Pulmonary artery endothelial cell (primary cell): ENCODE results near the gene DCAF4. TPM values are rescaled to one million over a fixed set of nuclear protein-coding genes. Genes with fewer than 3 reads are reported as not detected.

Experiments
- DNase-seq: peaks from one replicate; pipeline ENCODE4 v3.0.0-alpha.2; 2011; ENCODE audit warnings: low read depth, low spot score
- total RNA-seq: library from RNA; depleted of rRNA; stranded (reverse); fragments of >200 nt; gene quantifications from 2 replicates; pipeline ENCODE4 v1.2.3, GENCODE V29; 2014

DCAF4 gene, protein sequence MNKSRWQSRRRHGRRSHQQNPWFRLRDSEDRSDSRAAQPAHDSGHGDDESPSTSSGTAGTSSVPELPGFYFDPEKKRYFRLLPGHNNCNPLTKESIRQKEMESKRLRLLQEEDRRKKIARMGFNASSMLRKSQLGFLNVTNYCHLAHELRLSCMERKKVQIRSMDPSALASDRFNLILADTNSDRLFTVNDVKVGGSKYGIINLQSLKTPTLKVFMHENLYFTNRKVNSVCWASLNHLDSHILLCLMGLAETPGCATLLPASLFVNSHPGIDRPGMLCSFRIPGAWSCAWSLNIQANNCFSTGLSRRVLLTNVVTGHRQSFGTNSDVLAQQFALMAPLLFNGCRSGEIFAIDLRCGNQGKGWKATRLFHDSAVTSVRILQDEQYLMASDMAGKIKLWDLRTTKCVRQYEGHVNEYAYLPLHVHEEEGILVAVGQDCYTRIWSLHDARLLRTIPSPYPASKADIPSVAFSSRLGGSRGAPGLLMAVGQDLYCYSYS
- total RNA-seq = 10.4 and 12.8 TPM in 2 replicates

DNA sequence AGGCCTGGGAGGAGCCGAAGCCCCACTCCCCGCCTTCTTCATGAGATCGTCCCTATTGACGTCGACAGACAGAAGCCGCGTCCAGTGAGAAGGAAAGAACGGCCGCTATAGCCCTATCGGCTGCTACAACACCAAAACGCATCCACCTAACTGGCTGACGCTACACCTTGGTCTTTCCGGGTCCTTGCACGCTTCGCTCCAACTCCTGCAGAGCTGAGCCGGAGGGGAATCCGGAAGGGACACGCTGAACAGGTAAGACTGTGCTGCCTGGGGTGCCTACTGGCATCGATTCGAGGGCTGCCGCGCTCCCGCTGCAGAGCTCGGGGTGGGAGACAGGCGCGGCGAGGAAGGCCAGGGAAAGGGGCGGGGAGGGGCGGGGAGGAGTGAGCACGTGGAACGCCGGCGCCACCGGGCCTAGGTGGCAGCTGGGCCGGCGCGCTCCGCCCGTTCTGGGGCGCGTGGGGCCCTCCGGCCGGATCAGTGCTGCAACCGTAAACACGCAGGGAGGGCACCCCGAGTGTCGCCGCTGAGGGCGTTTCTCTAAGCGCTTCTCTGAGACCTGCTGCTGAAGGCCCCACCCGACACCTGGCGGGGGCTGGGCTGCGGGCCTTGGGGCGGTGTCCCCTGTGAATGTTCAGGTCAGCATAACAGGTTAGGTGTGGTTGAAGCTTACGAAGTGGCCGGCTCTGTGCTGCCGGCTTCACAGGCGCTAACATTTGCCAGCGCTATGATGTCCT lies at the start of gene DCAF4:
TSS of gene DCAF4 (plus strand) at position 173 of the 737 bp plus-strand sequence. CDS start 11,515 bp downstream, outside the sequence.
- peak; percentile 94 for DNase-seq

DNA sequence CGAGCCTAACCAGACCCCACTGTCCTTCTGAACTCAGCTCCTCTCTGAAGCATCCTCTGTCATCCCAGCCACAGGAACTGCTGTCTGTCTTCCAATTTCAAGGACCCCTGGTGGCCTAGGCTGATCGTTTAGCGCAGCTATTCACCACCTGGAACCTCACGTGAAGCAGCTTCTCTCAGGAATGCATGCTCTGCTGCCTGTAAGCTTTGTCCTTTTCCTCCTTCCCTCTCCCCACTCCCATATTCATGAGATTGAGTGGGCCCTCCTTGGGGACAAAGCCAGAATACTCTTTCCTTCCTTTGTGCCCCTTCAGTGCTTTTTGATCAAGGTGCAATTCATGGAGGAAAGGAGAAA lies 49.6 kb upstream of the DCAF4 start:
- no peak for DNase-seq

DNA sequence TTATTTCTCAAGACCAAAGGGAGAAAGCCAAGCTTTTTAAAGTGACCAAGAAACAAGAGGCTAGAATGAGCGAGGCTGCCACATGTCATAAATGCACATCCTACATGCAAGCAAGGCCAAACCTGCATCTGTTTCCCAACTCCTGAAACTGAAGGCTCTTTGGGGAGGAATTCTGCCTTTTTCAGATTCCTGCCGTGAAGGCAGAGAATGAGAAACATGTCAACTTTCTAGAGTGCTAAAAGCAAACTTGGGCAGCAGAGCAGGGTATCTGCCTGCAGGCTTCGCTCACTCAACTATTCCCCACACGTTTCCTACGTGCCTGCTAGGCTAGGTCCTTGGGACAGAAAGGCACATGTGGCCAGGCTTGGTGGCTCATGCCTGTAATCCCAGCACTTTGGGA lies 47.5 kb upstream of the DCAF4 start:
- DNase-seq = no peak

DNA sequence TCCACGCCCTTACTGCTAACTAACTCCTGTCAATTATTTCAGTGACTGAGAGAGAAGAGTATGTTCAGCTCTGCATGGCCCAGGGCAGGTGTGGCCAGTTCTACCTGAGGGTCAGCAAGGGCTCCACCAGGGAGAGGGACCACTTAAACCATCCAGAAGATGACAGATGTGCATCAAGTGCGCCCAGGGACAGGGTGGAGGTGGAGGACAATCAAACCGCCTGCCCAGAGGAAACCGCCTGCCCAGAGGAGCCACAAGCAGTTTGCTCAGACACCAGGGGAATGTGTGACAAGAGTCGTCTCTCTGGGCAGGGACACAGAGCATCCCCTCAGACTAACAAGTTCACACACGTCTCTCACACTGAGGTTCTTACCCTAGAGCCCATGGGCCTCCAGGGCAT lies 46.8 kb upstream of the DCAF4 start:
- DNase-seq = no peak

DNA sequence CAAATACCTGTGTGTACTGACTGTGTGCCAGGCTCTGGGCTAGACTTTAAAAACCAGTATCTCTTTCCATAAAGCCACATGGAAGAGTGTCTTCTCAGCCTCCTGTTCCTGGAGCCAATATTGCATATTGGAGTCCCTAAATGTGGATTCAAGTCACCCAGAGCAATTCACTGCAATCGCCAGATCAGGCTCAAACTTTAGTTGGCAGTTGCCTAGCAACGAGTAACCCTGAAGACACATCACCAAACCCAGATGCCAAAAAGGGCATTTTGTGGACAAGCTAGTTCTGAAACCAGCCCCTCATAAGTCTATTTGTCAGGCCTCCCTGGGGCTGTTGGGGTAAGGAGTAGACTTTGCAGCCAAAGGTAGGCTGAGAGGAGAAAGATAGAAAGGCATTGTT lies 46.1 kb upstream of the DCAF4 start:
- no peak for DNase-seq

DNA sequence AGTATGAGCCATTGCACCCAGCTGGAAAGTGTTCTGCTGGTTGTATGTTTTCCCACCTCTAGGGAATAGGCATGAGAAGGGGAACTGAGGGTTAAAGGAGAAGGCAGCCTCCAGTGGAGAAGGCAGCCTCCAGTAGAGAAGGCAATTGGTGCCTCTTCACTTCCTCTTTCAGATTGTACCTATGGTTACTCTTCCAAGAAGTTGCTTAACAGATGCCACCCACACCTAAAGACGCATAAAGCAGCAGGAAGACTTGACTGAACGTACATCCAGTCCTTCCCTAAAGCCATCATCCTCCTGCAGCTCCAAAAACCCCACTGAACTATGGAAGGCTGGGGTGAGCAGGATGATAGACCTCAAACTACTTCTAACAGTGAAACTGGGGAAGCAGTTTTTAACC lies 45.4 kb upstream of the DCAF4 start:
- no peak for DNase-seq

DNA sequence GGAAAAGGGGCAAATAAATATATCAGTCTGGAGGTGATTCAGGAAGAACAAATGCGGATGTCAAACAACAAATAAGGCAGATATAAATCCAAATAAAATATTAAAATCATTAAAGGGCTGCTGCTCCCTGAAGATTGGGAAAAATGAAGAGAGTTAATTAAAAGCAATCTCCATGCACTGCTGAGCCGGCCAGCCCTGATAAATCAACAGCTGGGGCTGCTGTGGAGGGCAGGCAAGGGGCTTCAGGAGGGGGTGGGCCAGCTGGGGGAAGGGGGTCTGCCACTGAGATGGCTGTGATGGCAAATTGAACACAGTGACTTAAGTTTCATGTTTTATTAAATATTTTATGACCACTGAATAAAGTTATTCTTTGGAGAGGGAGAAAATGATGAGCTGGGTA lies 44.7 kb upstream of the DCAF4 start:
- no peak for DNase-seq

DNA sequence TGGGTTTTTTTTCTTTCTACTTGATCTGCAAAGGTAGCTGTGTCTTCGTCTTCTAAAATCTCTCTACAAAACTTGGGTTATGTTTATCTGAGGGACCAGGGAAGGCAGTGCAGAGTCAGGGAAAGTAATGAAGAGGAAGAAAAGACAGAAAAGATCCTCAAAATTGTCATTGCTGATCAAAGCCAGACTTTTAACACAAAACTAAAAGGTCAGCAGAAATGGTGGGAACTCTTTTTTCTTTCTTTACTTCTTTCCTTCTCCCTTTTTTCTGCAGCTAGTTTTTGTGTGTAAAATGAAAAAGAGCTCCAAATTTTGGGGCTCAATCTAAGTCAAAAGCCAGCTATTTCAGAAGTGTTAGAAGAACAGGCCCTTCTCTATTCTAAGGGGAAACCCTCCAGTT lies 44.2 kb upstream of the DCAF4 start:
- DNase-seq = no peak

DNA sequence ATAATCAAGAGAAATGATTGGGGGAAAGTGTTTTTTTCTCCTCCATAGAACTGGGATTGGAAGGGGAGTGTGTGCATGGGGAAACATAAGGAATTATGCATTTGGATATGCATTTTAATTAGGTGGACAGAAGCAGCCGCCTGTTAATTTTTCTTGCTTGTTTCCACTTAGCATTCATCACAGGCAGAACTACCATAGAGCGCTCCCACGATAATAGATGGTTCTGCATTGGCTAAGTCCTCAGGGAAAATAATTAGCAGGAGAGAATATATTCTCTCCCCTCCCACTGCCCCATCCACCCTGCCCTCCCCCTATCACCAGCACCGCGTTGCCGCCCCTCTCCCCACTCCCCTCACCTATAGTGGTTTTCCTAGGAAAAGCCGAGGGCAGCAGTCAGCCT lies 43.8 kb upstream of the DCAF4 start:
- no peak for DNase-seq

DNA sequence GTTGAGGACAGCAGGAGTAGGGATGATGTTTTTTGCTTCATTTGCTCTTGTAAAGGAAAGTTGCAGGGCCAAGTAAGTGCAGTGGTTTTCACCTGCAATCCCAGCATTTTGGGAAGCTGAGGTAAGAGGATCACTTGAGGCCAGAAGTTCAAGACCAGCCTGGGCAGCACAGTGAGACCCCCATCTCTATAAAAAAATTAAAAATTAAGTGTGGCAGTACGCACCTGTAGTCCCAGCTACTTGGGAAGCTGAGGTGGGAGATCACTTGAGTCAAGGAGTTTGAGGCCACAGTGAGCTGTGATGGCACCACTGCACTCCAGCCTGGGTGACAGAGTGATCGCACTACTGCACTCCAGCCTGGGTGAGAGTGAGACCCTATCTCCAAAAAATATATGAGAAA lies 43.2 kb upstream of the DCAF4 start:
- DNase-seq = no peak

DNA sequence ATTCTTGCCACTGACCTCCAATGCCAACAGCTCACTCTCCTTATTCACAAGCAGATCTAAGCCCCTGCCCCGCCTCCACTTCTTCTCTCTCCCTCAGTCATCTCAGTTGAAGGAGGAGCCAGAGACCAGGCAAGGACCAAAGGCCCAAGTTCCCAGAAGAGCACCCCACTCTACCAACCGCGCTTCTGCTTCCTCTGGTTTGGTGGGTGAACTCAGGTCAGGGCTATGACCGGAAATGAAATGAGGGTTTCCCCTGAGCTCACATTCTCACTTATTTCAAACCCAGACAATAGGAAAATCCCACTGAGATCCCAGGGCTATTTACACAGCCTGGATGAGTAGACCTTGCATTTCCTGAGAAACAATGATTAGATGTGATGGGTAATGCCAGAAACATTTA lies 42.3 kb upstream of the DCAF4 start:
- peak; percentile 87 for DNase-seq

DNA sequence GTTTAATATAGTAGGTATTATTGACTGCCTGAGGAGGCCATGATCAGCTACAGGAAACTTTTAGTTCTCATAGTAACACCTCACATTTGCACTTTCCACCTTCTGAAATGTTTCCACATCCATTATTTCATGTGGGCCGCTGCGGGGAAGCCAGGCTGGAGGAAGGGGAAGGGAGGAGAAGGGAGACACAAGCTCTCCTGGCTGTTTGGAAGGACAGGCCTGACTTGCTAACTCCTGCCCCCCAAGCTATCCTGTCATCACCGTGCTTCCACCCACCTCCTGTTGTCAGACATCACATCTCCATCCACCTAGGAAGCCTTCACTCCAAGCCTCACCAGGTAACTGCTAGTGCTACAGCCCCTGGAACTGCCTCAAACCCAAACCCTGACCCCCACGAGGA lies 41.9 kb upstream of the DCAF4 start:
- DNase-seq = no peak

DNA sequence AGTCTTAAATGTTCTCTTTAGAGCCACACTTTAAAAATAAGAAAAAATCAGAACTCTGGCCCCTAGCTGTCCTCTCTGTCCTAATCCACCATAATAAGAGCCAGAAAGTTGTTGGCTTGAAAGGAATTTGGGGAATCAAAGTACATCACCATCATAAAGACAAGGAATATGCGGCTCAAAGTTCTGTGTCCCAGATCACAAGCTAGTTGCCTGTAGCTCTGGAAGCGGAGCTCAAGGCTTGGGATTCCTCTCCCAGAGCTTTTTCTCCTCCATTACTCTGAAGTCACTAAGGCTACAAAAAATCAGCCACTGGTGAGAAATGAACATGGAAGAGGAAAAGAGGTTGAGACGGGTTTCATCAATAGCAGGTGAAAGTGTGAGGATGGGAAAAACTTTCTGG lies 38.8 kb upstream of the DCAF4 start:
- DNase-seq = no peak

DNA sequence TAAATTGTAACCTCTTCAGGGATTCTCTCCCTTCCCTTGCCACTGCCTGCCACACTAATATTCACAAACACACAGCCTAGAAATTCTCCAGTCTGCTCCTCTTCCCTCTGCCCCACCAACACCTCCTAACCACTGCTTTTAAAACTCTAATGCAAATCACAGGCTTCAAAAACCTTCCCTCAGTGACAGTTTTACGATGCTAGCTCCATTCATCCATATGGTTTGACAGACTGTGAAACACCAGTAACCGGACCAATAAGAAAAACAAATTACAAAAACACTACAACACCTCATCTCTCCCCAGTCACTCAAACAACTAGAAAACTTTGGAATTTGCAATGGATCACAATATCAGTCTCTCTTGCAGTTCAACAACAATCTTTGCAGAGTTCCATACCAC lies 38.1 kb upstream of the DCAF4 start:
- no peak for DNase-seq

DNA sequence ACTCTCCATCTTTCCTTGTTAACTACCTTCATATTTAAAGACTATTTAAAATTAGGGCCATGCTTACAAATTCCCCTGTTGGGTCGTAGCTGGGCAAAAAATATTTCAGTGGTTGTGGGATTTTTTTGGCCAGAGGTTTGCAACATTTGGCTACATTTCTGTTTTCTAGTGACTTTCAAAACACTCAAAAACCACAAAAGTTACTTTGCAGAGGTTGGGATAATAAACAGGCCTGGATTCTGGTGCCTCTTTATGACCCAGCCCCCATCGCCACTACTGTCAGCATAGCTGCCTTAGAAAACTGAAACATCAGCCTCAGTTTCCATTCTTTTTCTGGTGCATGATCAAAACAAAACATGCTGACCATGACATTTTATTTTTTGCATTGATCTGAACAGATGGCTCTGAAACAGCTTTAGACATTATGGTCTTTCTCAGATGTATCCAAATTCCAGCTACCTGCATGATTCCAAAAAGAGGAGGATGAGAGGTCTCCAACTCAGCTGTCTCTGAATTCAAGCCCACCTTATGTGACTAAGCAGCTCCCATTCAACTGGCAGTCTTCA lies 37.5 kb upstream of the DCAF4 start:
- no peak for DNase-seq

DNA sequence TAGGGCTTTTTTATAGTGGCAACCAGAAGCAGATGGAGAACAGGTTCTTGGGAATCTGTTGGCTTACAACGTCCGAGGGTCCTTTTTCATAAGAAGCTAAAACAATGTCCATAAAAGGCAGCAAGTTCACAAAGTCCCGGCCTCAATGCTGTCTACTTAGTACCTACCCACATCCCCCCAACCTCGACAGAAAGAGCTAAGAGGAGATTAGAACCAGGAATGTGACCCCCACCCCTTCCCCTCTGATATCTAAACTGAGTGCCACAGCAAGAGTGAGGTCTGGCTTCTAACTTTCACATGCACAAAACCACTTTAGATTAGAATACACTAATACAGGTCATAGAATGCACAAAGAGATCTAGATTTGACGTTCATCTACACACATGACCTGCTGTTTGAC lies 36.9 kb upstream of the DCAF4 start:
- no peak for DNase-seq

DNA sequence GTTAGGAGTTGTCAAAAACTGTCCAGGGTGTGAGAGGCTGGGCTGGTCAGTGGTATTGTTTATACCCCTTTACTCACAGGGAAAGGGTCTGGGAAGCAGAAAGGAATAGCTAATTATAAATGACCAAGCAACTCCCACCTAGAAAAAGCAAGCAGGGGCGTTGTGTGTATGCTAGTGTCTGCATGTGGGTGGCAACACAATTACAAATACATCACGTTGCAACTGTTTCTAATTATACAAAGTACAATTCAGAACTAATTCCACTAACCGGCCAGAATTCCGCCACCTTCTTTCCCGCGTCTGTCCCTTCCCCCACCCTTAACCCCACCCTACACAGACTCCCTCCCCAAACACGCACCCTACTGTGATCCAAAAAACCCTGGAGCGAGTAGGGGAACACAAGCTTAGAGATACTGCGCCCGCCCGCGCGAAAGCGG lies 34.6 kb upstream of the DCAF4 start:
- DNase-seq = no peak

DNA sequence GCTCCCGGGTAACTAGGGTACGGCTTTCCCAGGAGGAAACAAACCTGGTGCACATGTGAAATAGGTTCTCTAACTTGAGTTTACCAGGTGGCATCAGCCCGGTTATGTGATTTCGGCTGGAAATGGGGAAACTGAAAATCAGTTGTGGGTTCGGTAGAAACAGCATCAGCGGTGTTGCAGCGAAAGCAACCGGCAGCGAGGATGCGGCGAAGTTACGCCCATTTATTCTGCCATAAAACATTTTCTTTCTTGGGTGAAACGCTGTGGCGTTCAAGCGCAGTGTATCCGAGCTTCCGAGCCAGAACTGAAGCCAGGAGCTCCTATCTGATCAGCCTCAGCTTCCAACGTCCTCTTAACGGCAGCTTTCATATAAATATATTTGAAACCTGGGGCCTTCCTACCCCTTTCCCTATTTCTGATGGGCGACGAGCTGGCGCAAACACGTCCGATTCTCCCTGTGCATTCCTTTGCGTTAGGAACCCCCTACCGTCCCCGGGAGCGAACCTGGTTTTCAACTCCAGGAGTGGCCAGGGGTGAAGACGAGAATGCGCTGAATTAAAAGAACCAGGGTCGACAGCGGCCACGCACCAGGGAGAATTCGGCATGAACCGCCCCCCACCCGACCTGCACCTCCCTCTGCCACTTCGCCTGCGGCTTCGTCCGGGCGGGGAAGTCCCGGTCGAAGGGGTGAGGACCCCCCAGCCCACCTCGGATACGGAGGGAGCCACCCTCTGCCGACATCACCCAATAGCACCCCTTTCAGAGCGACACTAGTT lies 34.0 kb upstream of the DCAF4 start:
- no peak for DNase-seq

DNA sequence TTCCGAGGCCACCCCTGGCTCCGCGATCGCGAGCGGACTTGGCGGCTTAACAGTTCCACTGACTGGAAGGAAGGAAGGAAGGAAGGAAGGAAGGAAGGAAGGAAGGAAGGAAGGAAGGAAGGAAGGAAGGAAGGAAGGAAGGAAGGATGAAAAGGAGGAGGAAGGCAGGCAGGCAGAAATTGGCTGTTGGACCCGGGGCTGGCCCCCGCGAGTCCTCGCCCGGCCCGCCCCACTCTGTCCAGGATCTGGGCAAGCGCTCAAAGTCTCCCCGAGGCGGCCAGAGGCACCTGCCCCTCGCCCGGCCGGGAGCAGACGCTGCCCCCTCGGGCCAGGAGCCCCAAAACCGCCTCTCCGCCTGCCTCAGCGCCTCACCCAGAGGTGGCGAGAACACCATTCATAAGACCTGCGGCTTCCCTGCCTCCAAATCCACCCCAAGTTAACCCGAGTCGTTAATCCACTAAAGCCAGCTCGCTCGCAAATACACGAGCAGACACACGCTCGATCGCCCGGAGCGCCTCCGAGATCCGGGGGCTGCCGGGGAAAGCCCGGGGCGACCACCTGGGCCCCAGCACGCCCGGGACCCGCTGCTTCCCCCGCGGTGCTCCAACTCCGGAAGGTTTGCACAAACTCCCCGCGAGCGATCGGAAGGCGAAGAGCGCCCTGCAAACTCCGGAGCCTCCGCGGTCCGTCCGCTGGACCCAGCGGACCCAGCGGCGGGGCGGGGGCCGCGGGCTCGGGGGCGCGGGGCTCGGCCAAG lies 33.2 kb upstream of the DCAF4 start:
- DNase-seq = no peak

DNA sequence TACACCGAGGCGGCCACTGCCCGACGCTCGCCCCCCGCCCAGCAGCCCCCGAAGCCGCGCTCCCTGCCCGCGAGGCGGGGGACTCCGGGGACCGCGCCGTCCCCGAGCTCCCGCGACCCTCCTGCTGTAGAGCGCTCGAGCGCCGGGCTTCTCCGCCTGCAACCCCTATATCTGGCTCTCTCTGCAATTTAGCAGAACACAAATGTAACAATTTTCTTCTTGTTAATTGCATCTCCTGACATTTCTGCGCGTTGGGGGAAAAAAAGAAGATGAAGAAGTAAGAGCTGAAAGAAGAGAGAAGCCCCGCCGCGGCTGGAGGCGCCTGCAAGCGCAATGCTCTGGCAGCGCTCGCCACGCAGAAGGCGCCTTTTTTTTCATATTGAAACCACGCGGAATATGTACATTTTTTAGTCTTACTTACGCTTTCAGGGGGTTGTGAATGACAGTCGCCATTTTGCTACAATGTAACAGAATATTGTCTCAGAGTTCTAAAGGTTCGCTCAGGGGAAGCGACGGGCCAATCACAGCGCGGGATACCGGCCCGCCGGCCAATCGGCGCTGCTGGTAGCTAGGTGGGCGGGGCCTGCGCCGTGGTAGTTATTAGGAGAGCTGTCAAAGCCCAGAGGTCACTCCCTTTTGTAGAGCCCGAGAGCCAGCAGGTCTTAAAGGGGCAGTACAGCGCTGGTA lies 32.5 kb upstream of the DCAF4 start, which contains the start of gene DPF3:
TSS of gene DPF3 (minus strand) at position 466 of the 687 bp plus-strand sequence. CDS start at position 453, 13 bp downstream.
- peak; percentile 89 for DNase-seq
